Uterus (tissue), 2 donors: ENCODE measurements around the gene FHAD1.

ENCODE experiments used
- POLR2A ChIP-seq, 2 donors: fragments of 450-650 bp; IDR thresholded peaks; one replicate each; pipeline ENCODE4 v1.6.1; 2016; ENCODE audit warnings: antibody characterized with exemption in 2 of 2, mild to moderate bottlenecking in 1 of 2, moderate library complexity in 1 of 2
- TF ChIP-seq, protein P1 (sequence below), 4 experiments: fragments of 200-600 bp in 2 of 4; fragments of 450-650 bp in 2 of 4; sonication (generic) in 2 of 4; IDR thresholded peaks; one replicate each; pipeline ENCODE4 v1.5.1; 2016 to 2019; ENCODE audit warnings: antibody characterized with exemption in 4 of 4, mild to moderate bottlenecking in 2 of 4, moderate library complexity in 1 of 4

DNA sequence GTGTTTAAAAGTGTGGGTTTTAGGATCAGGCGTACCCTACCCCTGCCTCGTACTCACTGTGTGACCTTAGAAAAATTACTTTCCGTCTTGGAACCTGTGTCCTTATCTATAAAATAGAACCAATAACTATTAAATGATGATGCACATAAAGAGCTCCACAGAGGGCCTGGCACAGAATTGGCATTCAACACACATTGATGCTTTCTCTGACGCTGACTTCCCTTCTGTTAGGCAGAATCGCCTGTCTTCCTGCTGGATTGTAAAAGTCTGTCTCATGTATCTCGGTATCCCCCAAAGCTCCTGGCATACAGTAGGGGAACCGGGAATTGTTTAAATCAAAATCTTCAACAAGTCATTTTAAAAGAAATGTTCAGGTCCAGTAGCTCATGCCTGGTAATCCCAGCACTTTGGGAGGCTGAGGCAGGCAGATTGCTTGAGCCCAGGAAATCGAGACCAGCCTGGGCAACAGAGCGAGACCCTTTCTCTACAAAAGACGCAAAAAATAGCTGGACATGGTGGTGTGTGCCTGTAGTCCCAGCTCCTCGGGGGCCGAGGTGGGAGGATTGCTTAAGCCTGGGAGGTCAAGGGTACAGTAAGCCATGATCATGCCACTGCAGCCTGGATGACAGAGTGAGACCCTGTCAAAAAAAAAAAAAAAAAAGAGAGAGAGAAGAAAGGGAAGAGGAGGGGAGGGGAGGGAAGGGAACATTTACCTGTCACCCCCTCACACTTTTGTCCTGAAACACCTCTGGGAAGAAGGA lies 41.3 kb upstream of the FHAD1 start:
- TF ChIP-seq, protein P1, sequence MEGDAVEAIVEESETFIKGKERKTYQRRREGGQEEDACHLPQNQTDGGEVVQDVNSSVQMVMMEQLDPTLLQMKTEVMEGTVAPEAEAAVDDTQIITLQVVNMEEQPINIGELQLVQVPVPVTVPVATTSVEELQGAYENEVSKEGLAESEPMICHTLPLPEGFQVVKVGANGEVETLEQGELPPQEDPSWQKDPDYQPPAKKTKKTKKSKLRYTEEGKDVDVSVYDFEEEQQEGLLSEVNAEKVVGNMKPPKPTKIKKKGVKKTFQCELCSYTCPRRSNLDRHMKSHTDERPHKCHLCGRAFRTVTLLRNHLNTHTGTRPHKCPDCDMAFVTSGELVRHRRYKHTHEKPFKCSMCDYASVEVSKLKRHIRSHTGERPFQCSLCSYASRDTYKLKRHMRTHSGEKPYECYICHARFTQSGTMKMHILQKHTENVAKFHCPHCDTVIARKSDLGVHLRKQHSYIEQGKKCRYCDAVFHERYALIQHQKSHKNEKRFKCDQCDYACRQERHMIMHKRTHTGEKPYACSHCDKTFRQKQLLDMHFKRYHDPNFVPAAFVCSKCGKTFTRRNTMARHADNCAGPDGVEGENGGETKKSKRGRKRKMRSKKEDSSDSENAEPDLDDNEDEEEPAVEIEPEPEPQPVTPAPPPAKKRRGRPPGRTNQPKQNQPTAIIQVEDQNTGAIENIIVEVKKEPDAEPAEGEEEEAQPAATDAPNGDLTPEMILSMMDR (IDR thresholded peaks at IDR 0.05) = no peak
- TF ChIP-seq POLR2A (IDR thresholded peaks at IDR 0.05) = no peak
